CD4-positive, alpha-beta T cell treated with Interleukin-2 at 100 ng/mL for 4 hours (primary cell): Measurements from ENCODE around the gene ANKZF1.

Experiments
- DNase-seq: peaks from one replicate; pipeline ENCODE4 v3.0.0-alpha.2; 2020; ENCODE audit warnings: low spot score

ANKZF1 gene

GRCh38 chr2:219207884-219208740 is 21.5 kb upstream of the ANKZF1 start:
- DNase-seq = no peak

- DNase-seq = no peak
Measured at GRCh38 chr2:219209236-219210195, 20.1 kb upstream of the ANKZF1 start.

GRCh38 chr2:219210196-219210885 is 19.3 kb upstream of the ANKZF1 start:
- DNase-seq = no peak

GRCh38 chr2:219210886-219211362 is 18.7 kb upstream of the ANKZF1 start:
- DNase-seq = no peak

- no peak for DNase-seq
Measured at GRCh38 chr2:219213026-219213415, 16.6 kb upstream of the ANKZF1 start.

- no peak for DNase-seq
Measured at GRCh38 chr2:219213486-219214071, 16.0 kb upstream of the ANKZF1 start.

GRCh38 chr2:219214141-219214540 is 15.5 kb upstream of the ANKZF1 start:
- DNase-seq = no peak

- DNase-seq = no peak
Measured at GRCh38 chr2:219214786-219215185, 14.8 kb upstream of the ANKZF1 start.

- no peak for DNase-seq
Measured at GRCh38 chr2:219215871-219216534, 13.6 kb upstream of the ANKZF1 start.

- no peak for DNase-seq
Measured at GRCh38 chr2:219216535-219216915, 13.1 kb upstream of the ANKZF1 start.

GRCh38 chr2:219218217-219218731 is 11.3 kb upstream of the ANKZF1 start:
- DNase-seq = peak; percentile 17

- peak; percentile 89 for DNase-seq
Measured at GRCh38 chr2:219218732-219219701, 10.6 kb upstream of the ANKZF1 start, which contains the start of gene ABCB6. Gene ABCB6, minus strand, starts transcription at chr2:219218958. Its CDS starts 285 bp downstream, at chr2:219218673.

GRCh38 chr2:219219784-219220532 is 9.6 kb upstream of the ANKZF1 start:
- DNase-seq = no peak

GRCh38 chr2:219220652-219221402 is 8.8 kb upstream of the ANKZF1 start:
- no peak for DNase-seq

GRCh38 chr2:219221957-219222518 is 7.6 kb upstream of the ANKZF1 start:
- DNase-seq = no peak

GRCh38 chr2:219223831-219224610 is 5.6 kb upstream of the ANKZF1 start:
- DNase-seq = no peak

GRCh38 chr2:219225350-219225749 is 4.3 kb upstream of the ANKZF1 start:
- DNase-seq = no peak
